Measurements from ENCODE around the gene STYK1.

- TF ChIP-seq POLR2AphosphoS5 (IDR thresholded peaks at IDR 0.05) (no peak), CTCF (IDR thresholded peaks at IDR 0.05) (no peak)
Observed at GRCh38 chr12:10612110-10612509, 61.7 kb downstream of the STYK1 start.

Measured in stomach (tissue), 4 donors.